ENCODE measurements around the gene NOVA1.

The NOVA1 gene

DNA sequence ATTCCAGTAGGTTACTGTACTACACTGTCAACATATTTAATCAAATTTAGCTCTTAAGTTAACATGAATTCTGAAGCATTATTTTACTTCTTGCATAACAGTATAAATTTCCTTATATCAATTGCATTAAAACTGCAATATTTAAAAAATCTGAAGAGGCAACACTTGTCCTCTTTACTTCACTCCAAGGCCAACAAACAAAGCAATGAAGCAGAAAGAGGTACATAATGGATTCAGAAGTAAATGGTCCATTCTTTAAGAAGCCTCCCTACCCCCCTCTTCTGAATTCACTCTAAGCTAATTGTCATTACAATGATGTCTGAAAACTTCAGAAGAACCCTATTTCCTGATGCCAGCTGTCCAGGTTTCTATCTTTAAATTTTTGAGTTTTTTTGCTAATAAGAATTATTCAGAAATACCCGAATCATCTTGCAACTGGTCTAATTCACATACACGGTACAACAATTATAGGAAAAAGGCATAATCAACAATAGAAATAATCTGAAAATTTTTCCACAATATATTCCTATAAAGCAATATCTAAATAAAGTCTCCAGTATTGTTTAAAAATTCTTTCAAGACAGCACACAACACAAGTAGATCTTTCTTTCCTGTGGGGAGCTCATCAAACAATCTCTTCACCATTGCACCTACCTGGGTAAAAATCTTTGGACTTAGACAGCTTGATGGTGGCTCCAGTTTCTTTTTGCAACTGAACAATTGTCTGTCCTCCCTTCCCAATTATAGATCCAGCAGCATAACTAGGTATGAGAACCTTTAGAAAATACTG is 2.9 kb downstream of the NOVA1 start:
- TF ChIP-seq ZNF384 (IDR thresholded peaks at IDR 0.05) (no peak), TARDBP (IDR thresholded peaks at IDR 0.05) (no peak), SUZ12 (IDR thresholded peaks at IDR 0.05) (no peak), FOXM1 (IDR thresholded peaks at IDR 0.05; ENCODE audit: borderline replicate concordance) (no peak), L3MBTL2 (conservative IDR thresholded peaks at IDR 0.05) (no peak), BHLHE40 (IDR thresholded peaks at IDR 0.05; ENCODE audit: borderline replicate concordance) (no peak), CTBP1 (IDR thresholded peaks at IDR 0.05; ENCODE audit: borderline replicate concordance) (no peak), NFRKB (IDR thresholded peaks at IDR 0.05) (no peak), LEF1 (IDR thresholded peaks at IDR 0.05; ENCODE audit: borderline replicate concordance) (no peak), ELF4 (IDR thresholded peaks at IDR 0.05) (no peak), ARNT (IDR thresholded peaks at IDR 0.05) (no peak), FOXK2 (IDR thresholded peaks at IDR 0.05) (no peak), SP1 (IDR thresholded peaks at IDR 0.05) (no peak), HDGF (IDR thresholded peaks at IDR 0.05; ENCODE audit: borderline replicate concordance) (no peak)
- TF ChIP-seq, protein P1, sequence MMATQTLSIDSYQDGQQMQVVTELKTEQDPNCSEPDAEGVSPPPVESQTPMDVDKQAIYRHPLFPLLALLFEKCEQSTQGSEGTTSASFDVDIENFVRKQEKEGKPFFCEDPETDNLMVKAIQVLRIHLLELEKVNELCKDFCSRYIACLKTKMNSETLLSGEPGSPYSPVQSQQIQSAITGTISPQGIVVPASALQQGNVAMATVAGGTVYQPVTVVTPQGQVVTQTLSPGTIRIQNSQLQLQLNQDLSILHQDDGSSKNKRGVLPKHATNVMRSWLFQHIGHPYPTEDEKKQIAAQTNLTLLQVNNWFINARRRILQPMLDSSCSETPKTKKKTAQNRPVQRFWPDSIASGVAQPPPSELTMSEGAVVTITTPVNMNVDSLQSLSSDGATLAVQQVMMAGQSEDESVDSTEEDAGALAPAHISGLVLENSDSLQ (IDR thresholded peaks at IDR 0.05): no peak
- POLR2A ChIA-PET: no interaction called here
- CTCF ChIA-PET: no interaction called here
- DNase-seq (ENCODE audit: extremely low spot score): no peak

DNA sequence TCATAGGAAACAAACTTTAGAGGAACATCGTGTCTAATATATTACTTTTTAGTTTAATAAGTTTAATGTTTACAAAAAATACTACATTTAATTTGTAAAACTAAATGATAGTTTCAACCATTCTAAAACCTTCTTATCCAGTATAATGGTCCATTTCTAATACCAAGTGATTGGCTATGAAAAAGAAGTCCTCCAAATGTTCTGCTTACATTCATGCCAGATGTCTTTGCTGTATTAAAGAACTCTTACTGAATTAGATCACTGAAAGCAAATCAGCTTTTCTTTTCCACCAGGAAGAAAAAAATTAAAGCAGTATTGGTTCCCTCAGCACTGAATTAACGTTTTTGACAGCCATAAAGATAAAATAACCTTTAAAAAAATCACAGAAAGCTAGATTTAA is 3.7 kb downstream of the NOVA1 start:
- ChIA-PET POLR2A (no interaction called here), CTCF (no interaction called here)
- DNase-seq (ENCODE audit: extremely low spot score): no peak
- no peak for TF ChIP-seq LEF1 (IDR thresholded peaks at IDR 0.05; ENCODE audit: borderline replicate concordance)
- no peak for TF ChIP-seq NFRKB (IDR thresholded peaks at IDR 0.05)
- no peak for TF ChIP-seq FOXA1 (IDR thresholded peaks at IDR 0.05)
- no peak for TF ChIP-seq HDGF (IDR thresholded peaks at IDR 0.05; ENCODE audit: borderline replicate concordance)
- TF ChIP-seq TARDBP (IDR thresholded peaks at IDR 0.05): no peak
- no peak for TF ChIP-seq L3MBTL2 (conservative IDR thresholded peaks at IDR 0.05)
- TF ChIP-seq, protein P1 (IDR thresholded peaks at IDR 0.05): no peak
- TF ChIP-seq BHLHE40 (IDR thresholded peaks at IDR 0.05; ENCODE audit: borderline replicate concordance): no peak
- no peak for TF ChIP-seq ARNT (IDR thresholded peaks at IDR 0.05)
- TF ChIP-seq SP1 (IDR thresholded peaks at IDR 0.05): no peak
- no peak for TF ChIP-seq FOXK2 (IDR thresholded peaks at IDR 0.05)
- TF ChIP-seq FOXM1 (IDR thresholded peaks at IDR 0.05; ENCODE audit: borderline replicate concordance): no peak
- no peak for TF ChIP-seq ZNF384 (IDR thresholded peaks at IDR 0.05)
- TF ChIP-seq CTBP1 (IDR thresholded peaks at IDR 0.05; ENCODE audit: borderline replicate concordance): no peak

DNA sequence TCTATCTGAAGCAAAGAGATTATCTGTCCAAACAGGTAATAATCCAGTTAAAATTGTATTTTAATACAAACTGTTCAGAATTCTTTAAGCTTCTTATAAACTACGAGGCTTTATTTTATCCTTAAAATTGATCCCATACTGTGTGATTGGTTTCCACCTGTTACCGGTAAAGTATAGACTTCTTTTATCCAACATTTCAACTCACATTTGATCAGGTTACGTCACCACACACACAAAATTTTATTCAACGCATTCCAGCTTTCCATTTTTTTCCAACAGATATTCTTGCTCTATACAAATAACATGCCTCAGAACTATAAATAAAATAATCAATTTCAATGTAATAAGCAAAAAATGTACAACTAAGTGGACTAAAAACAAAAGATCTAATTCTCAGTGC is 4.5 kb downstream of the NOVA1 start:
- POLR2A ChIA-PET: interaction anchor here (0.7 kb wide), 1 partner anchor 90 kb away, joined by 3 read pairs; no protein-coding TSS in a partner anchor
- TF ChIP-seq NFRKB (IDR thresholded peaks at IDR 0.05) (no peak), TARDBP (IDR thresholded peaks at IDR 0.05) (no peak), L3MBTL2 (conservative IDR thresholded peaks at IDR 0.05) (no peak)
- no peak for DNase-seq (ENCODE audit: extremely low spot score)
- CTCF ChIA-PET: no interaction called here

DNA sequence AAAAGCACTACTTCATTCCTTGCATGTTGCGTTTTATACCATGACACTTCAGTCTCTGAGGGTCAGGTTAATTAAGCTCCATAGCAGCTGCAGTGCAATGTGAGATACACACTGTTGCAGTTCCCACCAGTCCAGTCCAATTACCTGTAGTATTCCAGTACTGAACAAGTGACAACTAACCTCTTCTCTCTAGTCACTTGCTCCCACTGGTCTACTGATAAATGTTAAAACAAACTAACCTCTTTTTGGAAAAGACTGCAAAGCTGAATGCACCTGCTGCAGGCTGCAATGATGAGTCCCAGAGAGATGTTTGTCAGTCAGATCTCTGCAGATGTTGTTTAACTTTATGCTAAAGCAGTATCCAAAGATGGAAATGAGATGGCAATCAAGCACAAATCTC is 7.9 kb downstream of the NOVA1 start:
- CTCF ChIA-PET: no interaction called here
- POLR2A ChIA-PET: no interaction called here
- DNase-seq (ENCODE audit: extremely low spot score): no peak
- TF ChIP-seq TARDBP (IDR thresholded peaks at IDR 0.05) (no peak), ZNF384 (IDR thresholded peaks at IDR 0.05) (no peak), FOXK2 (IDR thresholded peaks at IDR 0.05) (no peak), ELF4 (IDR thresholded peaks at IDR 0.05) (no peak), BHLHE40 (IDR thresholded peaks at IDR 0.05; ENCODE audit: borderline replicate concordance) (no peak), NFRKB (IDR thresholded peaks at IDR 0.05) (no peak), FOXM1 (IDR thresholded peaks at IDR 0.05; ENCODE audit: borderline replicate concordance) (no peak), L3MBTL2 (conservative IDR thresholded peaks at IDR 0.05) (no peak)

DNA sequence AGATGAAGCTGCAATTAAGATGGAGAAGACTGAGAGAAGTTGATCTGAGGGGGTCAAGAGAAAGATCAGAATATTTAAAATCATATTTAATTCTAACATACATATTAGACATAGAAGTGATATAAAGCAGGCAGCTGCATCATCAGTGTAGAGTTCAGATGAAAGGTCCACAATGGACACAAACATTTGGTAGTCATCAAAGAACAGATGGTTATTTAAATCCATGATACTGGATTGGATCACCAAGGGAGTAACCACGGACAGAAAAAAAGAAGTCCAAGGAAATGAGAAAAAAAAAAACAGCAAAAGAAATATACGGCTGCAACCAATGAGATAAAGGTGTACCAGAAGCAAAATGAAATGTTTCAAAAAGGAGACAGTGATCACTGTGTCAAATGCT is 20.1 kb downstream of the NOVA1 start:
- ChIA-PET CTCF (no interaction called here), POLR2A (no interaction called here)
- DNase-seq (ENCODE audit: extremely low spot score): no peak
- no peak for TF ChIP-seq NFRKB (IDR thresholded peaks at IDR 0.05)
- TF ChIP-seq SUZ12 (IDR thresholded peaks at IDR 0.05): no peak
- TF ChIP-seq L3MBTL2 (conservative IDR thresholded peaks at IDR 0.05): no peak
- no peak for TF ChIP-seq HDGF (IDR thresholded peaks at IDR 0.05; ENCODE audit: borderline replicate concordance)
- no peak for TF ChIP-seq LEF1 (IDR thresholded peaks at IDR 0.05; ENCODE audit: borderline replicate concordance)
- TF ChIP-seq FOXK2 (IDR thresholded peaks at IDR 0.05): no peak
- no peak for TF ChIP-seq FOXM1 (IDR thresholded peaks at IDR 0.05; ENCODE audit: borderline replicate concordance)
- no peak for TF ChIP-seq TARDBP (IDR thresholded peaks at IDR 0.05)
- no peak for TF ChIP-seq ARNT (IDR thresholded peaks at IDR 0.05)
- TF ChIP-seq ZNF384 (IDR thresholded peaks at IDR 0.05): no peak
- no peak for TF ChIP-seq BHLHE40 (IDR thresholded peaks at IDR 0.05; ENCODE audit: borderline replicate concordance)
- no peak for TF ChIP-seq CTBP1 (IDR thresholded peaks at IDR 0.05; ENCODE audit: borderline replicate concordance)
- TF ChIP-seq, protein P1 (IDR thresholded peaks at IDR 0.05): no peak
- no peak for TF ChIP-seq ELF4 (IDR thresholded peaks at IDR 0.05)

DNA sequence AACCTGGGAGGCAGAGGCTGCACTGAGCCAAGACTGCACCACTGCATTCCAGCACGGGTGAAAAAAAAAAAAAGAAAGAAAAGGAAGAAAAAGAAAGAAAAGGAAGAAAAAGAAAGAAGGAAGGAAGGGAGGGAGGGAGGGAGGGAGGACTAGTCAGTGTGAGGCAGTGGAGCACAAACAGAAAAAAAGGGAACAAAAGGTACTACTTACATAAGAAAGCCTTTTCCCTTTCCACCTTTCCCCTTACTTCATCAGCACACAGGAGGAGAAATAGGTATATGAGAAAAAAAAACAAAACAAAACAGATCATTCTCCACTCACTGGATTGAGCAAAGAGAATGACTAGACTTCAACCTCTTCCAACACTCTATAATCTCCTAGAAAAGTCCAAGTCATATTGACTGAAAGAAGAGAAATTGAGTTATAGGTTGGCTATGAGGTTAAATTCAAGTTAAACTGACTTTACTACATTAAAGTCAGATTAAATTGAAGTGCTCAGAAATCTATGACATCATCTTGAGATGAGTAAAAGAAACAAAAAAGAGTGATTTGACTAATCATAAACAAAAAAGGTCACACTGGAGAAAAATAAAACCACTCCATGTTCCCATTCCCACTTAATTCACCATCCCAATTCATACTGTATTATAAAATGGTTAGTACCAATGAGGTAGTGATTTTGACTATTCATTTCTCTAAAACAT is 43.6 kb downstream of the NOVA1 start:
- no peak for DNase-seq (ENCODE audit: extremely low spot score)
- TF ChIP-seq TARDBP (IDR thresholded peaks at IDR 0.05) (no peak), L3MBTL2 (conservative IDR thresholded peaks at IDR 0.05) (no peak), FOXK2 (IDR thresholded peaks at IDR 0.05) (no peak), ELF4 (IDR thresholded peaks at IDR 0.05) (no peak), BHLHE40 (IDR thresholded peaks at IDR 0.05; ENCODE audit: borderline replicate concordance) (no peak), CTBP1 (IDR thresholded peaks at IDR 0.05; ENCODE audit: borderline replicate concordance) (no peak), SP1 (IDR thresholded peaks at IDR 0.05) (no peak), FOXA1 (IDR thresholded peaks at IDR 0.05) (no peak), ARNT (IDR thresholded peaks at IDR 0.05) (no peak), HDGF (IDR thresholded peaks at IDR 0.05; ENCODE audit: borderline replicate concordance) (no peak), LEF1 (IDR thresholded peaks at IDR 0.05; ENCODE audit: borderline replicate concordance) (no peak), ZNF384 (IDR thresholded peaks at IDR 0.05) (no peak), NFRKB (IDR thresholded peaks at IDR 0.05) (no peak), SUZ12 (IDR thresholded peaks at IDR 0.05) (no peak), FOXM1 (IDR thresholded peaks at IDR 0.05; ENCODE audit: borderline replicate concordance) (no peak)
- TF ChIP-seq, protein P1 (IDR thresholded peaks at IDR 0.05): no peak
- ChIA-PET POLR2A (no interaction called here), CTCF (no interaction called here)
